G401.6 (cell line): ENCODE measurements around the gene TMEM178B.
"Not testable (repeated sequence)": the region's sequence is repeated elsewhere in the genome, so short reads cannot be mapped to it uniquely, and the experiment has no call there.

ENCODE experiments used
- FAIRE-seq: peaks from 2 replicates; lab custom pipeline; 2012; peaks lifted over from hg19 to GRCh38; lab: Jason Lieb, UNC

The TMEM178B gene

DNA sequence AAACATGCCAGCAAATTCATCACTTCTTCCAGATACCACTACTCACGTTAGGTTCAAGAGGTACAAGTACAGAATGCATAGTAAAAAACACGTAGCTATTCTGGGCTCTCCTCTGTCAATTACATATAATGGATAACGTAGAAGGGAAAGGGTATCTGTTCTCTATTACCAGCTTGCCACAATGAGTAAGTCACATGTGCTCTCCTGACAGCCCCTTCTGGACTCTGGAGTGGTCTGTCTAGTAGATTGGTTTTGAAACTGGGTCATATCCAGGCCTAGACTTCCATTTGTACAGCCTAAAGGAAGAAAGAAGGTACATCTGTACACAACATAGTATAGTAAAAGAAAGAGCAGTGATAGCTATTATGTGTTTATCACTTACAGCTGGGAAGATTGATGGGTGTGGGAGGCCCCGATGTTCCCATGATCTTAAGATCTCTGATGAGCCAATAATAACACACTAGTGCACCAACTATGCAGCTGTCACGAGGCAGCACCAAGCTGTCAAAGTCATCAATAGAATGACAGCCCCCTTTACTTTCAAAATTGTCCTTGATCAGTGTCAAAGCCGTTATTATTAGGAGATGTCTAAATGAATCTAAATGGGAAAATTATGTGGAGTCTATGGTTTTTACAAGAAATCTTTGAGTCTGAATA lies 315.4 kb downstream of the TMEM178B start:
- FAIRE-seq: no peak

DNA sequence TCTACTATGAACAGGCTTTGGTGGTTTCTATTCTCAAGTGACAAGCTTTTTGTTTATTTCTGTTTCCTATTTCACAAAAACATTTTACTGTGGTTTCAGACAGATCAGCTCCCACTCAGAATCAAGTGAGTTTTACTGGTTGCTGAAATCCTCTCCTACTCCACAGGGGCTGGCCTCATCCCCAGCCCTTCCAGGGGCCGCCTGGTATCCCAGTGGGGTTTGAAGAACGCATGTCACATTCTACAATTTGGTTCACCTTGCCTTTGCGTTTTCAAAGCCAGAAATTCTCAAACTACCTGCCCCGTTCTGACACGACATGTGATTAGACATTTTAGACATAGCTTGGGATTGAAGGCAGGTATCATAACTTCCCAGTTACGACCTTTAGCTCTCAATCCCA lies 316.5 kb downstream of the TMEM178B start:
- no peak for FAIRE-seq

DNA sequence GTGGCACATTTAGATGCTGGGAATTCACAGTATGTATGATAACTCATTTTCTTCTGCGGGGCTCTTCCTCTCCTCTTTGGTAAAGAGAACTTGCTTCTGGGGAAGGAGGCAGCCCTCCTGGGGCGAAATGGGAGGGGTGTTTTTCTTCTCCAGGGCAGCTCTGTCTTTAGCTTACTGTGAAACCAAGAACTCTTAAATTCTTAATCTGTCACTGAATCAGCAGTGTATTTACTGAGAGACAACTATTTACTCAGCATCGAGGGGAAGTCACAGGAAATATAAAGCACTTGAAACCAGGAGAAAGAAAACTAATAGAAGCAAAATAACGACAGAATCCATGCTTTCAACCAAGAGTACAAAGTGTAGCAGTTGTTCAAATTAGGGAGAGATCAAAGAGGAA lies 319.2 kb downstream of the TMEM178B start:
- no peak for FAIRE-seq

DNA sequence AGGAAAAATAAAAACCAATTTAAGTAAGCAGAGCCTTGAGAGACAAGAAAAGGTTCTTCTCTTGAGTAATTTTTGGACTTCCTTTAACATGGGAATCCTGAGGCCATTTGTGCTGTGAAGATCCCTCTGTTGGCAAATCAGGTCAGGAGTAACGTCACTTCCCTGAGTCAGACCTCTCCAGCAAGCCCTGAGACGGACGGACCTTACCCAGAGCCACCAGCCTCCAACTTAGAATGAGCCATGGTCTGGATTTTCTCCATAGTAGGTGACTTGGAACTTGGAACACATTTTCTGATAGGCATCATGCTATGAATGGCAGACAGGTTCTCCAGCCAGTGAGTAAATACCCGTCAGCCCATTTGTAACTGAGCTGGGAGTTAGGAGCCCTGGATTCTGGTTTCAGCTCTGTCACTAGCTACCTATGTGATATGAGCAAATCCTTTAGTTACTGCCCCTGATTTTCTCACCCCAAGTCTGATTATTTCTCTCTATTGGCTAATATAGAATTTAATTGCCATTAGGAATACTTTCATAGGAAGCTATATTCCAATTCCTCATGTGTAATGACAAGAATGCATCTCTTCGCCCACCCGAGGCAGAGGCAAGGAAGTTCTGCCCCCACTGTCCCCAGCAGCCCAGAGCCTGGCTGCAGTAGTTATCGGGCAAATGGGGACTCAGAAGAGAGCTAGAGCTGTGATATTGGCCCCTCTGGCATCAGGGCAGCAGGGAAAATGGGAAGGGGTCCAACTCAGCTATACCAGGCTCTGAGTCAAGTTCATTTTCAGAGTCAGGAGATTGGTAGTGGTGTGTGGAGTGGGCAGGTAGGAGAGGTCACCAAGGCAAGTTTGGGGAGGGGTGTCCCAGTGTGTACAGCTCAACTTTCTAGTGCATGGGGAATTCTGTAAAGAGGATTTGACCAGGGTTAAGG lies 323.6 kb downstream of the TMEM178B start:
- no peak for FAIRE-seq

DNA sequence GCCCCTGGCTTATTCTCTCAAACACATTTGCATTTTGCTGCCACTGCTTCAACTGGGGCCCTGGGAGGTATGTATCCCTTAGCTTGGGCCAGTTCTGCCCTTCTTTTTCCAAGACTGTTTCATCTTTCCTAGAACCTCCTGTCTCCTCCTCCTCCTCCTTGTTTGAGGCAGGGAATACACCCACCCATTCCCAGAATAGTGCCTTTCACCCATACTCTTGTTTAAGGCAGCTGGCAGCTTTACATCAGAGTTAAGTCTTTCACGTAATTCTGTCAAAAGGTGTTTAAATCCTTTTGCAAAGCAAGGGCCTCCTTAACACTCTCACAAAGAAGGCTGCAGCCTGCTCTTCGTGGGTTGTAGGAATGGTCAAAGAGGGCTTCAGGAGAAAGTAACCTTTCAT lies 326.5 kb downstream of the TMEM178B start:
- no peak for FAIRE-seq

DNA sequence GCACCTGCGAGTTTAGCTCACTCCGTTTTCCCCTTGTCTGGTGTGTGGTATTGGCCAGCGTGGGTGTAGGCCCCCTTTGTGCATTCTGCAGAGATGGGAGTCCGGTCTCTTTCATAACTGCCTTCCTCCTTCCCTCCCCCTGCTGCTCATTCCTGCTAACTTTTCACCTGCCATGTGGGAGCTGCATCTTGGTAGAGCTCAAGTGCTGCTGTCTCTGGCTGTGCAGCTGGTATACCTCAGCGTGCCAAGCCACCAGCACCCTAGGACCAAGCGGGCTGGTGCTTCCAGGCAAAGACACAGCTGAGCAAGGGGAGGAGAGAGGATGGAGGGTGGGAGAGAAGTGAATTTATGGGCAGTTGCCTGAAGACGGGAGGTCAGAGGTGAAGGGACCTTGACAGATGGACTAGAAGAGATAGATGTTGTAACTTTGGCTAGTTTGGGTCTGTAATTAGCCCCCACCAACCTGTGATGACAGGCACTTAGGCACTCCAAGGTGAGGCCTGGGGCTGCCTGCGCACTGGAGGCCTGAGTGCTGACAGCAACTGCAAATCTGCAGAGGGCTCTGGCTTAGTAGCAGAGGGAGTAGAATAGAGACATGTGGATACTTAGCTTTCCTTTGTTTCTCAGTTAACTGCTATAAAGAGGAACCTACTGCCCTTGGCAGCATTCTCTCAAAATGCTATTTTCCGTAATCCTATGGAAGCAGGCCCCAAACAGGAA lies 328.6 kb downstream of the TMEM178B start:
- FAIRE-seq: no peak

DNA sequence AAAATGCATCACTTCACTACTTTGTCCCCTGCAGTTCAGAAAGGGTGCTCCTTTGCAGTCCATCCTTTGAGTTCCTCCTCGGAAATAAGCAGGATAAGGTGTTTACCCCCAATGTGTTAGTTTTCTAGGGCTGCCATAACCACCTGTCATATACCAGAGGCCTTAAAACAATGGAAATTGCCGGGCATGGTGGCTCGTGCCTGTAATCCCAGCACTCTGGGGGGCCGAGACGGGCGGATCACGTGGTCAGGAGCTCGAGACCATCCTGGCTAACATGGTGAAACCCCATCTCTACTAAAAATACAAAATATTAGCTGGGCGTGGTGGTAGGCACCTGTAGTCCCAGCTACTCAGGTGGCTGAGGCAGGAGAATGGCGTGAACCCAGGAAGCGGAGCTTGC lies 330.0 kb downstream of the TMEM178B start:
- FAIRE-seq: not testable (repeated sequence)

DNA sequence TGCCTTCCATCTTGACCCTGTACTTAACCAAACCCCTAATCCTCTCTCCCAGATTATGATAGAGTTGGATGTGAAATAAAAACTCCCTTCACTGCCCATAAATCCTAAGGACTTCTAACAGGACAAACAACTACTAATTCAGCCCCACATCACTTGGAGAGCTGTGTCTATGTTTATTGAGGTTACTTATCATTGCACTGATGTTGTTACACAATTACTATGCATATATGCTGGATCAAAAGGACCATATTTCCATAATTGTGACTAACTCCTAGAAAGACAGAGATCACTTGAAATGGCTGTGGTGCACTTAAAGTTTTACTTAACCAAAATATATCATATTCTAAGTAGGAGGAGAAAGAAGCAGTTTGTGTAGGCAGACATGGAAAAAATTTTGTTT lies 332.5 kb downstream of the TMEM178B start:
- no peak for FAIRE-seq

DNA sequence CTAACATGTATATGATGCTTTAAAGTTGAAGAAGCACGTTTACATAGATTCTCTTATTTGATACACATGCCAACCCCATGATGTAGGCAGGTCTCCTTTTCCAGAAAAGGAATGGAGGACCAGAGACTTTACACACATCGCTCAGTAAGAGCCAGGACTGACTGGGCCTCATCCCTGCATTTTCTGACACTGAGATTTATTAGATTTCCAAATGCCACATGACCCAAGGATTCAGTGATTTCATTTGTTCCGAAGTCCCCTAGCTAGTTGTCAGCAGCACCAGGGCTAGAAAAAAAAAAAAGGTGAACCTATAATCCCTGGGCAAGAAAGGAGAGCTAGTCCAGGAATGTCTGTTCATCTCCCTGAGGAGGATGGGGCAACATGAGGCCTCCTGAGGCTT lies 334.0 kb downstream of the TMEM178B start:
- FAIRE-seq: no peak

DNA sequence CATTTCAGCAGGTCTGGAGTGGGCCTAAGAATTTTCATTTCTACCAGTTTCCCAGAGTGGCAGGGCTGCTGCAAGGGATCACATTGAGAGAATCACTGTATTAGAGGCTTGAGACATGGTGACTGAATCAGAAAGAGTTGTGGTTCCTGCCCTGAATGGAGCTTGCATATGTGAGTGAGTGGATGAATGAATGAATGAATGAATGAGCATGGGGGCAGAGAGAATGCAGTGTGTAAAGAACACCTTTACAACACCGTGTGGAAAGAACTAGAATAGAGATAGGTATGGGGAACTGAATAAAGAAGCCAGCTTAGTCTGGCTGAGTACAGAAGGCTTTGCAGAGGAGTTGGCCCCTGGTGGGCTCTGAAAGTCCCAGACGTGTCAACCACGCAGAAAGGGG lies 334.6 kb downstream of the TMEM178B start:
- FAIRE-seq: no peak

DNA sequence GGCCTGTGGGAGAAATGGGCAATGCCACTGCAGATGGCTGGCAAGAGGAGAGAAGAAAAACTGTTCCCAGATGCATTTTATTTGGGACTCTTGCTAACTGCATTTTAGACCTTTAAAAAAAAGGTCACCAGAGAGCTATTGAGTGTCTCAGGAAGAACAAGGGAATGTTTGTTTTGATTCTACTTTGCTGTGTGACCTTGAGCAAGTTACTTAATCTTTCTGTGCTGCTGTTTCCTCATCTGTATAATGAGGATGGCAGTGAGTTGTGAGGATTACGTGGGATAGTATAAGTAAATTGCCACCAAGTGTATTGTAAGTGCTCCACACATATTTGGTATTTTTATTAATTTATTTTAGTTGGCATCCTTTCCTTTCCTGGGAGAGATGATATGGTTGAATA lies 335.4 kb downstream of the TMEM178B start:
- no peak for FAIRE-seq

DNA sequence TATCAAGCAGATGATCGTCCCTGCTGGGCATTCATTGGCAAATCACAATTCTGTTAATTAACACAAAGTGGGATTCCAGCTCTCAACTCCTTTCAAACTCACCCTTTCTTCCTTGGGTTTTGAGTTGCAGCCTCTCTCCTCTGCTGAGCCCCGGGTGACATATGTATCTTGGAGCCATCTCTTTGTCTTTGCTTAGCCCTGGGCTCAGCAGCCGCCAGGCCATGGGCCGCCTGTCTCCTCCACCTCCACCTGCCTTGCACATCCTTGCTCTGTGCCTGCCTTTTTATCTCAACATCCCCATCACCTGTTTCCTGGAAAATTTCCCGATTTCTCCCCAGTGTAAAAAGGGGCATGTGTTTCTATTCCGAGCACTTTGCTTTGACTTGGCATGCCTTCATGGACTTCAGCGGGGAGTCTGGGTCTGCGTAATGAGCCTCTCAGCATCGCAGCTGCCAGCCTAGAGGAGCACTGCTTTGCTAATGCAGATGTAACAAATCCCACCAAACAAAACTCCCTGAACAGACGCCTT lies 336.0 kb downstream of the TMEM178B start:
- no peak for FAIRE-seq

DNA sequence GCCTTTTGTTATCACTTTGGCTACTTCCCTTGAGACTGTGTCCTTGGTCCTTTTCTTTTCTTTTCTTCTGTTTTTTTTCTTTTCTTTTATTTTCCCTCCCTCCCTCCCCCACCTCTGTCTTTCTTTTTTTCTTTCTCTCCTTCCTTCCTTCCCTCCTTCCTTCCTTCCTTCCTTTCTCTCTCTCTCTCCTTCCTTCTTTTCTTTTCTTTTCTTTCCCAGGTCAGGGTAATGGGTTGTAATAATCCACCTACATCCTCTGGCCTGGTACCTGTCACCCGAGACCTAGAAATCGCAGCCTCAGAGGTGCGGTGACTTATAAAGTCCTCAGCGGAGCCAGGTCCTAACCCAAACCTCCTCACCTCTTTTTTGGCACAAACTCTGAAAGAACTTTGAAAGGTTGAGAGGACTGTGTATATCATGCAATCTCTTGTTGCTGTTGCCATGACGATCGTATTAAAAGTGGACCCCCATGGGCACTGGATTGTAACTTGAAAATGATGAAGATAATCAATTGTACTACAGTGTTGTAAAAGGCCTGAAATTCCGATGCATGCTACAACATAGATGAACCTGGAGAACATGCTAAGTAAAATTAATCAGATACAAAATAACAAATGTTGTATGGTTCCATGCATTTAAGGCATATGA lies 336.6 kb downstream of the TMEM178B start:
- FAIRE-seq: no peak

DNA sequence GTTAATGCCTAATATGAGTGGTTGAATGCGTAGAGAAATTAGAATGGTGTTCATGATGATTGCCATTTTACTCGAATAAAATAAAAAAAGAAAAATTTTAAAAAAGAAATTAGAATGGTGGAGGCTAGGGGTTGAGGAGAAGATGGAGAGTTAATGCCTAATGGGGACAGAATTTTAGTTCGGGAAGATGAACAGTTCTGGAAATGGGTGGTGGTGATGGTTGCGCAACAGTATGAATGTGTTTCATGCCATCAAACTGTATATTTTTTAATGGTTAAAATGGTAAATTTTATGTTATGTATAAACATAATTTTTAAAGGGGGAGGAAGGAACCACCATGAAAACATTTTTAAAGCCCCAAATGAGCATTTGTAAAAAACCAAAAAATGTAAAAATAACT lies 337.3 kb downstream of the TMEM178B start:
- no peak for FAIRE-seq

DNA sequence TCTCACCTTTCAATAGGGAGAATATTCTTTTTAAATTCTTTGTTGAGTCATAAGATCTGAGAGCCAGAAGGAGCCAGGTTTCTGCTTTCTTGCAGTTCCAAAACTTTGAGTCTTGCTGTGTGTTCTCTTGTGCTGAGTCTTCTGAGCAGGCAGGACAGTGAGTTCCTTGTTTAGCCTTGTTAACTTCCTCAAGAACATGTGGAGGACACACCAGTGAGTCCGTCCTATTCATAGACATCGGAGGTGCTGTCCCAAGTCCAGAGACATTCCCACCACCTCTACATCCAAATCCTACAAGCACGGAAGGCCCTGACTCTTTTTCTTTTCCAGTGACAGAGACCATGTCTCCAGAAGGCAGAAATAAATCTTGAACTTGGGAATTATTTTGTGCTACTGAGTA lies 342.1 kb downstream of the TMEM178B start:
- FAIRE-seq: no peak

DNA sequence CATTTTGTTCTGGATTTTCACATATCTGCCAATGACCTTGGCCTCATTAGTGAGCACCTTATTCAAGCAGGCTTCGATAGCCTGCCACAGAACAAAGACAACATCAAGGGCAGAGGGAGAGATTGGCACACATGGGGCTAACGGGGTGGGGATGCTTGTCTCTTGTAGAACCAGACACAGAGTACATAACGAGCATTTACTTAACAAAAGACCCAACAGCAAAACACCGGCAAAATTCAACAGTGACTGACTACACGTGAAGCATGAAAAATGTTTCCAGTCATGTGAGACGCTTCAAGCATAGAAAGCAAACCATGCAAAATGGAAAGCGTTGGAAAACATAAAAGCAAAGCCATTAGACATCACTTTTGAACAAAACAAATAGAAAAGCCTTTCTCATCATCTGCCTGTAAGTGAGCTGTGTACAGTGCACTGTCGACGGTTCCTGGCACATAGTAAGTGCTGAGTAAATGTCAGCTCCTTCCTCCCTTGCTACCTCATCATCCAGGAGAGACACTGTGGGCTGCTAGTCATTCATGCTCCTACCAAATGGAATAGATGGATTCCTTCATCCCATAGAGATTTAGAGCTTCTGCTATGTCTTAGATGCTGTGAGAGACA lies 342.9 kb downstream of the TMEM178B start:
- no peak for FAIRE-seq

DNA sequence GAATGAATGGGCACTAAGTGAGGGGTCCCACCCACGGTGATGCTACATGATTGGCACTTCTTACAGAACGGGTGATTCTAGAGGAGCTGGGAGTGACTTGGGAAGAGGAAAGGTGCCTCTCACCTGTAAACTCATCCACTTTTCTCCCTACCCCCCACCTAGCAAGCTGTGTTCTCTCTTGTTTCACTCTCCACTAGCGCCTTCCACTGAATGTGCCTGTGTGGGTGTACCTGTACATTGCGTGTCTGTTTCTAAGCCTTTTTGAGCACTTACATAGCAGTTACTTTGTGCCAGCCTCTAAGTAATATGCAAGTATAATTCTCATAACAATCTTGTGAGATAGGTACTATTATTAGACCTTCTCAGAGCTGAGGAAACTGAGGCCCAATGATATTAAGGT lies 343.6 kb downstream of the TMEM178B start:
- FAIRE-seq: no peak

DNA sequence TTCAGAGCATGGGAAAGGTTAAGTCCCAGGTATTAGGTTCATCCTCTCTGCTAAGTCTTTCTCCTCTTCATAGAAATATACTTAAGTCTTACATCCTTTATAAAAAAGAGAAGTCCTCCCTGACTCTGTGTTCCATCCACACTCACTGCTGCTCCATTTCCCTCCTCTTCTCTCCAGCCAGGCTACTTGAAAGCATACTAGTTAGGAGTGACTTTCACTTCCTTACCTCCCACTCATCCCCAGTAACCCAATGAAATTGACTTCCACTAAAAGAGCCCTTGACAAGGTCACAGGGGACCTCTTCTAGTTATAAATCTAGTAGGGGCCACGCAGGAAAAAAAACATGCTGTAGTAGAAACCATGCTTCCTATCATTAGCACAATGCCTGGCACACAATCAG lies 344.2 kb downstream of the TMEM178B start:
- no peak for FAIRE-seq

DNA sequence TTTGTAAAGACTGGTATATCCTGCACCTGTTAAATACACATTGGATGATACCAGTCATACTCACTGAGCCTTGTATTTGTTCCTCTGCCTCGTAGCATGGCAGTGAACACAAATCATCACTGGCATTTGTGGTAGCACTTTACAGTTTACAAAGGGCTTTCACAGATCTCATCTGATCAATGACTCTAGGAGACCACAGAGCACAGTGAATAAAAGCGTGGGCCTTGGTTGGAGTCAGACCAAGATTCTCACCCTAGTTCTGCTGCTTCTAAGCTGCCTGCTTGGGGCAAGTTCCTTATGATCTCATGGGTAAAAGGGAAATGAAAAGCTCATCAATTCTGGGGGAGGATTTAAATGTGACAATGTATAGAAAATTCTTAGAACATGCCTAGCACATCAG lies 347.4 kb downstream of the TMEM178B start:
- no peak for FAIRE-seq

DNA sequence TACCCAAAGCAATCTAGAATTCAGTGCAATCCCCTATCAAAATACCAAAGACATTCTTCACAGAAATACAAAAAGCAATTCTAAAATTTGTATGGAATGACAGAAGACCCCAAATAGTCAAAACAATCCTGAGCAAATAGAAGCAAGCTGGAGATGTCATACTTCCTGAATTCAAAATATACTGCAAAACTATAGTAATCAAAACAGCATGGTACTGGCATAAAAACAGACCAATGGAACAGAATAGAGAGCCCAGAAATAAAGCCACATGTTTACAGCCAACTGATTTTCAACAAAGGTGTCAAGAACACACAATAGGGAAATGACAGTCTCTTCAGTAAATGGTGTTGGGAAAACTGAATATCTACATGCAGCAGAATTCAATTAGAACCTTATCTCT lies 353.3 kb downstream of the TMEM178B start:
- no peak for FAIRE-seq

DNA sequence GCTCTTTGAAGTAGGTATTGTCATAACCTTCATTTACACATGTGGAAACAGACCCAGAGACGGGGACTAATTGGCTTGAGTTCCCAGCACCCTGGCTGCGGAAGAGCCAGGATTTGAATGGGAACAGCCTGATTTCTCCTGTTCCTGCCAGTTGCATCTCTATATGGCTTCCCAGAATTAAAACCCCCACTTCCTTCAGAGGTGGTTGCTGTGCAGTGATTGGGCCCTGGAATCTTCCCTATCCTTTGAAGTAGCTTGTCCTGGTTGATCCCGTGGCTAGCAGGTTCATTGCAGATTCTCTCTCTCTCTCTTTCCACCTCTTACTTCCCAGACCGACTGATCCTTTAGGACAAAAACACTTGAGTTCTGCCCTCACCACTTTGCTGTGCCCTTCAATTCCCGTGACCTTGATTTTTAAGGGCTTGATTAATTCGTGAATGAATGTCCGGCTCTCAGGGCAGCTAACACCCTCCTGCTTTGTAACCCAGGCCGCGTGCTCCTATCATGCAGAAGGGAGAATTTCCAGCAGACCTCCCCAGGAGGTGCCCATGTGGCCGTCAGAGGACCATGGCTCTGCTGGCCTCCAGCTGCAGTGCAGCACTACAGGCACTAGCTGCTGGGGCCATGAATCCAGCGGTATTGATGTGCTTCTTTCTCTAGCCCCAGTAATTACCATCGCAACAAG lies 356.7 kb downstream of the TMEM178B start:
- FAIRE-seq: no peak
